T-helper 22 cell (primary cell): ENCODE measurements around the gene PTTG1IP.

Source experiments
- DNase-seq: peaks from one replicate; pipeline ENCODE4 v3.0.0-alpha.2; 2020; ENCODE audit warnings: low read depth

The PTTG1IP gene

DNA sequence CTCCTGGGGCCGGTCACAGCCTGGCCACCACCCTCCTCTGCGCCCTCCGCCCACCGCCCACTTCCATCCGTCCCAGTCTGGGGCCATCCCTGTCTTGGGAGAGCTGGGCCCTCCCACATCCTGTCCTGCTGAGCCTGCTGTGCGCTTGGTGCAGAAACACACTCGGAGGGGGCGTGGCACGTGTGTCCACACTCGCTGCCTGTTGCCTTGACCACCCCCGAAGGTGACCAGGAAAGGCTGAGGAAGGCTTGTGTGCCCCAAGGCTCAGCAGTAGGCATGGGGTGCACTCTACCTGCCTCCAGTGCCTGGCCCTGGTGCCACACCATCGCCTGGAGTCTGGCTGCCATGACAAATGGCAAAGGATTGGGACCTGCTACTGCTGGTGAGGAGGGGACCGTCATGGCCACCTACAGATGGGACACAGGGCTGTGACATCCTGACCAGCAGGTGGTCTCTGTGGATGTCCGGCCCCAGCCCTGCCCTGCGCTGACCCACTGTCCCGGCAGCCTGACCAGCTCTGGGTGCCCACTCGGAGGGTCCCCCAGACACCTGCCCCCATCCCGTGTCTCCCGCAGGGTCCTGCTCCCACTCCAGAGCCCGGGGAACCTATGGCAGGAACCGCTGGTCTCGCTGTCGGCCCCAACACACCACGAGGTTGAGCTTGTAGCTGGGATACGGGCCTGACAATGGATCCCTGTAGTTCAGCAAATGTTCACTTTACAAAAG lies 23.2 kb upstream of the PTTG1IP start:
- DNase-seq = no peak

DNA sequence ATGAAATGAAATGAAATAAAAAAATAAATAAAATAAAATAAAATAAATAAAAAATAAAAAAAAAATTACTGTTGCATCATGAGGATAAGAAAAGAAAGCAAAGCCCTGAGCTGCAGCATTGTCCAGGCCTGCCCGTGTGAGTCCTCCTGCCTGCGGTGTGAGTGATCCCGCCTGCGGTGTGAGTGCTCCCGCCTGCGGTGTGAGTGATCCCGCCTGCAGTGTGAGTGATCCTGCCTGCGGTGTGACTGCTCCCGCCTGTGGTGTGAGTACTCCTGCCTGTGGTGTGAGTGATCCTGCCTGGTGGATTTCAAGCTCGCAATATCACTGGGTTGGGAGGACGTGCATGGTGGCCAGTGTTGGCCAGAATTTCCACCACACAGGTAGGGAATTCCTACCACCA lies 22.4 kb upstream of the PTTG1IP start:
- no peak for DNase-seq

DNA sequence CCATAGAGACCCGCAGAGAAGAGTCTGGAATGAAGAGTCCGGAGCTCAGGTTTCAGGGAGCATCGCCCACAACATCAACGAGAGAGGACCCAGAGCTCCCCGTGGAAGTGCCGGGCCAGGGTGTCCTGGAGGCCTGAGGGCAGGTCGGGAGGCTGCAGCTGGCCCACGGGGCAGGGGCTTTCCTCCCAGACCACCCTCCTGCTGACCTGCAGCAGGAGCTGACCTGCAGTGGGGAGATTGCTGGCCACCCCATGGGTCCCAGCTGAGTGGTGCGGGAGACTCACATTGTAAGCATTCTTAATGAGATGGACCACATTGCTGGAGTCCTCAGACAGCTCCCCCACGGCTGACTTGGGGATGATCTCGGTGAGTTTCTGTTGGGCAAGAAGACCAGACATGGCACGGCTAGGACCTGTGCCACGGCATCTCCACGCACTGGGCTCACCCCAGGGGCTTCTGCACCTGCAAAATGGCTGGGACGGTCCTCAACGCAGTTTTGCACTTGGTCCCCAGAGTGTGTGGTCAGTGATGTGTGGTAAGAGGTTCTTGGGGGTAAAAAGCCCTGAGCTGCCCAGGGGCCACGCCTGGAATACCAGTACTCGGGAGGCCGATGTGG lies 21.3 kb upstream of the PTTG1IP start:
- DNase-seq = no peak

DNA sequence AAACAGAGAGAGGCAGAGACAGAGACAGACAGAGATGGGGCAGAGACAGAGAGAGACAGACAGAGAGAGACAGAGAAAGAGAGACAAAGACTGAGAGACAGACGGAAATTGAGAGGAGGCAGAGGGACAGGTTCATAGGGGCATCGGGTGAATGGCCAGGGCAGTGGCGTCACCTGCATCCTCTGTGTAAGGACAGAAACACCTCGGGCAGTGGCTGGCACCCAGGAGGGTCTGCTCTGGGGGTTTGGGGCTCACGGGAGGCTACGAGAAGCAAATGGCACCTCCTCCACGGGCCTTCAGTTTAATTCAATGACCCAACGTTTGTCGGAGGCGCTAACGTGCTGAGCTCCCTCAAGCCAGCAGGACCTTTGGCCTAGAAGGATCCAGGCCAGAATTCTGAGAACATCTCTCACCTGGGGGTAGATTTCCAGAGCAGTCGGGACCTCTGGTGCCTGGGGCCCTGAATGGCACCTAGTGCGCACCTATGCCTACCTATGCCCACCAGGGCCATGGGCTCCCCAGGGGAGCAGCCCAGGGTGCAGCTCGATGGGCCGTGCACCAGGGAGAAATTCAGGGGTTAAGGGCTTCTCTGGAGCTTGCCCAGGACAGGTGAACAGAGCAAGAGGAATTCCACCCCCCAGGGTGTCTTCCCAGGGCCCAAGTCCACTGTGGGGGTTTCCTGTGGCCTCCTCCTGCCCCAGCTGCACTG lies 20.6 kb upstream of the PTTG1IP start:
- DNase-seq = no peak

DNA sequence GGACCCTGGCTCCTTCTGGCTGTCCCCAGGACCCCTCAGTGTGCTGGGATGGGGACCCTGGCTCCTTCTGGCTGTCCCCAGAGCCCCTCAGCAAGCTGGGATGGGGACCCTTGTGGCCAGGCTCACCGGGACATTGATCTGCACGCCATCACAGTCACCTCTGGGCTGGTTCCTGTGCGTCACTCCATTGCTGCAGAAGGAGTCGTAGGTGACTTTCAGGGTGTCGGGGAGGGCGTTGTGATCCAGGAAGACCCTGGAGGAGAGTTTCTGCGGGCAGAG lies 19.7 kb upstream of the PTTG1IP start:
- no peak for DNase-seq

DNA sequence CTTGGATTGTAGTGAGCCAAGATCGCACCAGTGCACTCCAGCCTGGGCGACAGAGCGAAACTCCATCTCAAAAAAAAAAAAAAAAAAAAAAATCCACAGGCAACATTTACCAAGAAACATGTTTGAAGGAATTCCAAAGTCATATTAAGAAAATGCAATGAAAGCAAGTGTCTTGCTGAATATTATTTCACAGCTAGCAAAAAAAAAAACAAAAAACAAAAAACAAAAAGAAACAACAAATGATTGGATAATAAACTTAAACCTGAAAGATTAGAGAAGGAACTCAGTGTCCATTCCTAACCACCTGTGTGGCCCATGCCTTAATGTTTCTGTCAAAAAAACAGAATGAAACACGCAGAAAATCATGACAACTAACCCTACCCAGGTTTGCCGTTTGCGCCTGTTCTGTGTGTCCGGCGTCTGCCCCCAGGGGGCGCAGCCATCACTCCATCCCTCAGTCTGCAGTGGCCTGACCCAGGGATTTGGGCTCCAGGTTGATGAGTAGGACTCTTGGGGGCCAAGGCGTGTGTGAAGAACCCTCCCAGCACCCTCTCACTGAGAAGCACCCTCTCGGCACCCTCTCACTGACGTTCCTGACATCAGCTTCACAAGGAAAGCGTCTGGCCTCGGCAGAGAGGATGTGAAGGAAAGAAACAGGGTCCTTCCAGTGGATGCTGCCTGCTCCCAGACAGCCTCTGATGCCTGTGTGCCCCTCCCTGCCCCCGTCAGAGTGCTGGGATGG lies 19.2 kb upstream of the PTTG1IP start:
- peak; percentile 40 for DNase-seq

DNA sequence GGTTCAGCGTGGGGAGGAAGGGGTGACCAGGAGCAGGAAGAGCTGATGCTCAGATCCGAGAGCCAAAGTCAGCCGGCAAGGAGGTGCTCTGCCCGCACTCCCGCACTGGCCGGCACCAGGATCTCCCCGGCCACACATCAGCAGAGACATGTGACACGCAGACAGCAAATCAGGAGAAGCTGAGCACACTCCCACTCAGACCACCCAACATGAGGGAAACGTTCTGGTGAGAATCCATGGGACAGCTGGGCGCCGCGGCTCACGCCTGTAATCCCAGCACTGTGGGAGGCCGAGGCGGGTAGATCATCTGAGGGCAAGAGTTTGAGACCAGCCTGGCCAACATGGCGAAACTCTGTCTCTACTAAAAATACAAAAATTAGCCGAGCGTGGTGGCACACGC lies 18.6 kb upstream of the PTTG1IP start:
- no peak for DNase-seq

DNA sequence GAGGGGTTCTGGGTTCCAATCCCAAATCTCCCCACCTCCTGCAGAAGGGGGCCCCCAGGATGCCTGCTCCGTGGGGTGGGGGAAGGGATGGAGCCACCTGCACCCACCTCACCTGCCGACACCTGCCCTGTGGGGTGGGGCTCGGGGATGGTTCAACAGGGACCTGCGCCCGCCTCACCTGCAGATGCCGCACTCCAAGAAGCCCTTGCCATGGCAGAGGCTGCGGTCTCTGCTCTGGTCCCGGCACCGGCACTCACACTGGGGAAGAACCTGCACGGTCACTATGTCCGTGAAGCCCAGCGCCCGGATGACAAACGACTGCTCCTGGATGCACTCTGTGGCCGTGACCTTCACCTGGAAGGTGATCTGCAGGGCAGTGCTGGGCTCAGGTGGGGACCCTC lies 18.1 kb upstream of the PTTG1IP start:
- DNase-seq = no peak

DNA sequence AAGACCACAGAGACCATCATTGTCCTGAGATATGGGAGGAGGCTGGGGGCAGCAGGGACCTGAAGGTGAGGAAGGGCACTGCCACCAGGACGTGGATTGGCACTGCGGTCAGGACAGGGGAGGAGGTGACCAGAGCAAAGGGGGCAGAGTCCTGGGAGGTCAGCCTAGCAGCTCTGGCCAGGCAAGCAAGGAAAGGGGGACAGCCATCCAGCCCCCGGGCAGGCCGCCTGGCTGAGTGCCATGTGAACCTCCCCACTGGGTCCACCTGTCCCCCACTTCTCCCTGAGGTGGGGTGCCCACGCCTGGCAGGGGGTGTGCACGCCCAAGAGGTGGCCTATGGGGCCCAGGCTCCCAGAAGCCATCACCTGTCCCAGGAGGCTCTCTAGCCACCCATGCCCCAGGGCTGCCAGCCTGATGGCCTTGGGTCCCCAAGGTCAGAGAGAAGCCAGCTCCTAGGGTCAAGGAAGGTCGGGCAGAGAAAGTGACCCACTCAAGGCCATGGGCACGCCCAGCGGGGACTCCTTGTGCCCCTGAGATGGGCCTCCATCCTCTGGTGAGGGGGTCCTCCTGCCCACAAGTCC lies 17.6 kb upstream of the PTTG1IP start:
- no peak for DNase-seq

DNA sequence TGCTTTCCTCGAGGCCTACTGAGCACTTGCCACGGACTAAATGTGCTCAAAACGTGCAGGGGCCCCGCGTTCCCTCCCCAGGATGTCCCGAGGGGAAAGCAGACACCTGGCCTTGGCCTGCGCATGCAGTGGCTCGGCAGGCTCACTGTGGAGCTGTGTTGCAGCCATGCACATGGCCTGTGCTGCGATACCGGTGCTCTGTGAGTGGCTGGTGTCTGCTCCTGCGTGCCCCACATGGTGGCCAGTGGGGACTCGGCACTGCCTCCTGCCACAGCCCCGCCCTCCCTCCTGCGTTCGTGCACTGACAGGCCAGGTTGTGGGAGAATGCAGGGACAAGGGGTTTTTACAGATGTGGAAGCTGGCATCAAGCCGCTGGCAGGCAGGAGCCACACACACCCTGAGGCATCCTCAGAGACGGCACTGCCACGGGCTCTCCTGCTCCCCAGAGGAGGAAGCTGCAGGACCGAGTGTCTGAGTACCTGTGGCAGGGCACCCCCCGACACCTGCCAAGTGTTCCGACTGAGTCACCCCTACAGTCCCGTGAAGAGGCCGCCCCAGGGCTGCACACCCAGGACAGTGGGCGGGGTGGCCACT lies 16.9 kb upstream of the PTTG1IP start:
- no peak for DNase-seq

DNA sequence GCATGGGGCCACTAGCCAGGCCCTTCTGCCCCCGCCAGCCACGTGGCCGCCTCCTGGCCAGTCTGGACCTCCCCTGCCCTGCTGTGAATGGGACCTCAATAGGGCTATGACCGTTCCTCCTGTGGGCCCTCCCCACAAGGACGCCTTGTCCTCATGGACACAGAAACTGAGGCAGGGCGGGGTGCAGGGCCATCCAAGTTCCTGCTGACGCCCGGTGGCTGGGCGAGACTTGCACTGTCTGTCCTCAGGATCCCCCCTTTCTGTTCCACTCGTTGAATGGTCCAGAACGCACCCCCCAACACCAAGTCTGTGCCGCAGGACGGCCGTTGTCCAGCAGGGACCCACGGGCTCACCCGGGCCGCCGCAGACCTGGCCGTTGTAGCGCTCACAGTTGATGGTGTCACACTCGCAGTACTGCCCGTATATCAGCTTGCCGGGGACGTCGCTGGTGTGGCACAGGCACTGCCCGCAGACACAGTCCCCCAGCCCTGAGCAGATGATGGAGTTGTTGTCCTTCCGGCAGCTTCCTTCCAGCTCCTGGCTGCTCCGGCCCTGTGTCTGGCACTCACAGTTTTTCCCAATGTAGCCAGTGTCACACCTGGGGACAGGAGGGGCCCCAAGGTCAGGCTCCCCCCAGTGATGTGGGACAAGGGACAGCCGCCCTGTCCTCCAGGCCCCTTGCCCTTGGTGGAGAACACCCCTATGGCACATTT lies 16.3 kb upstream of the PTTG1IP start:
- DNase-seq = no peak

DNA sequence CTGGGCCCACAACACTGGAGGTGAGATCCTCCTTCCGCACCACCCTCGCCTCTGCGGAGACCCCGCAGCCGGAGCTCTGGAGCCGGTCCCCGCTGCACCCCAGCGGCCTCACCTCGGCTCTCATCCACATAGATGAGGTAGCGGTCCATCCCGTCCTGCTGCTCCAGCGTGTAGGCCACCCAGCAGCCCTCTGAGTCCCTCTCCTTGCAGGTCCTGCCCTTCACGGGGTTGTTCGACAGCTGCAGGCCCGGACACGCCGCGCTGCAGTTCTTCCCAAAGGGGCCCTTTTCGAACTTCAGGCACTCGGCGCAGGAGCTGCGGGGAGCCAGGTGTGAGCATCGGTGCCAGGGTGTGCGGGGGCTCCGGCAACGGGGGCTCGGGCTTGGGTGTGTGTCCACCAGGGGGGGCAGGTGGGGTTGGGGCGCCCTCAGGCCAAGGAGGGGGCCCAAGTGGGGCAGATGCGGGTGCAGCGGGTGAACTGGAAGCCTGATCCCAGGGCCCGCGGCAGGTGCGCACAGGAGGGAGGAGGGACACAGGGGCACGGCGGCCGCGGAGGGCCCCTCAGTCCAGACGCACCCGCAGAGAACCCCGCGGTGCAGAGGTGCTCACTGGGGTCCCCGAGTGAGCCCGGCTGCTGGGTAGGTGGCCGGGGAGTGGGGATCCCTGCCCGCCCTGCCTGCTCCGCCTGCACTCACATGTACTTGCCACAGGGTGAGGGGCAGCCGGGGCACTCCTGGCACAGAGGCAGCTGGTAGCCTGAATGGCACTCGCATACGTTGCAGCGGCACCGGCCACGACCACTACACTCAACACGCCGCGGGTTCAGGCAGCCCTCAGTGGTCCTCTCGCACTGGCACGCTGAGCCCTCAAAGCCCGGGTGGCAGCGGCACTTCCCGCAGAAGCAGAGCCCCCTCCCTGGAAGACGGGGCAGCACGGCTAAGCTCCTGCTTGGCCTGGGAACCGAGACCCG lies 15.4 kb upstream of the PTTG1IP start:
- no peak for DNase-seq

DNA sequence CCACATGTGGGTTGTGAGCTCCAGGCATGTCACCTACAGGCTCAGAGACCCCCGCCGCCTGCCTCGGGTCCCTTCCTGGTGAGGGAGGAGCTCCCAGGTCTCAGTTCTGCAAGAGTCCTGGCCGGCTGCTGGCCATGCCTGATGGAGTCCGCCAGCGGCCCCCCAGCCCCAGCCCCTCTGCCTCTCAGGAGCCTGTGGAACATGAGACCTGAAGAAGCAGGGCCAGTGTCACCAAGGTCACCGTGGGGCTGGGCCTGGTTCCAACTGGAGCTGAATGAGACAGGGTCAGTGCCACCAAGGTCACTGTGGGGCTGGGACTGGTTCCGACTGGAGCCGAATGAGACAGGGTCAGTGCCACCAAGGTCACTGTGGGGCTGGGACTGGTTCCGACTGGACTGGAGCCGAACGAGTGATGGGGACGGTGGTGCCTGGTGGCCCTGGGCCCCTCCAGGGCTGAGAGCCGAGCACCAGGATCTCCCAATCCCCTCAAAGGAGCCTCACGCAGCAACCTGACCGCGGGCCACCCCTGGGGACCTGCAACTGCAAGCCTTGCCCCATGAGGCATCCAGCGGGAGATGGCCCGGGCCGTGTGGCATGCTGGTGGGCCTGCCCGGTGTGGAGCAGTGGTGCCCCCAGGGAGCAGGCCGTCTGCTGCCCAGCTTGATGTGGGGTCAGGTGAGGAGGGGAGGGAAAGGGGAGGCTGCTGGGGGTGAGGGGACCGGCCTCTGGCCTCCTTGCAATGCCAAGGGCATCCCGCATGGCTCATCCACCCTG lies 14.5 kb upstream of the PTTG1IP start:
- DNase-seq = no peak

DNA sequence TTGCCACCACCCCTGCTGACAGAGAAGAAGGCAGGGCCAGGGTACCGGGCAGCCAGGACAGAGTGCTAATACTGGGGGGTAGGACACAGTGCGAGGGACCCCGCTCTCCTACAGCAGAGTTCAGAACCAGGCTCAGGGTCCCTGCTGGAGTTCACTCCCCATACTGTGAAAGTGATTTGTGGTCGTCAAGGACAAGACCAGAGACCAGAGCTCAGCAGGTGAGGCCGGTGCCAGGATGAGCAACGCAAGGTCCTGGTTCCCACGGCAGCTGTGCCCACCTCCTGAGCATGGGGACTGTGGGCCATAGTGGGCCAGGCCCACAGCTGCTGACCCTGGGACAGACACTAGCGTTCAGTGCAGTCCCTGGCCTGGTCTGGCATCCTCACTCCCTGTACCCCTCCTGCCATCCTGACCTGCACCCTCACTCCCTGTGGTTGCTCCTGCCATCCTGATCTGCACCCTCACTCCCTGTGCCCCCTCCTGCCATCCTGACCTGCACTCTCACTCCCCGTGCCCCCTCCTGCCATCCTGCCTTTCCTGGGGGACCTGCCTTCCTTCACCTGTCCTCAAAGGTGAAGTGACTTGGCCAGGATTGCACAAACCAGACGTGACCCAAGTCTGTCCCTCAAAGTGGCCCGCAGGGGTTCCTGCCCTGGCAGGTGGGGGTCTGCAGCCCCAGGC lies 13.8 kb upstream of the PTTG1IP start:
- no peak for DNase-seq

DNA sequence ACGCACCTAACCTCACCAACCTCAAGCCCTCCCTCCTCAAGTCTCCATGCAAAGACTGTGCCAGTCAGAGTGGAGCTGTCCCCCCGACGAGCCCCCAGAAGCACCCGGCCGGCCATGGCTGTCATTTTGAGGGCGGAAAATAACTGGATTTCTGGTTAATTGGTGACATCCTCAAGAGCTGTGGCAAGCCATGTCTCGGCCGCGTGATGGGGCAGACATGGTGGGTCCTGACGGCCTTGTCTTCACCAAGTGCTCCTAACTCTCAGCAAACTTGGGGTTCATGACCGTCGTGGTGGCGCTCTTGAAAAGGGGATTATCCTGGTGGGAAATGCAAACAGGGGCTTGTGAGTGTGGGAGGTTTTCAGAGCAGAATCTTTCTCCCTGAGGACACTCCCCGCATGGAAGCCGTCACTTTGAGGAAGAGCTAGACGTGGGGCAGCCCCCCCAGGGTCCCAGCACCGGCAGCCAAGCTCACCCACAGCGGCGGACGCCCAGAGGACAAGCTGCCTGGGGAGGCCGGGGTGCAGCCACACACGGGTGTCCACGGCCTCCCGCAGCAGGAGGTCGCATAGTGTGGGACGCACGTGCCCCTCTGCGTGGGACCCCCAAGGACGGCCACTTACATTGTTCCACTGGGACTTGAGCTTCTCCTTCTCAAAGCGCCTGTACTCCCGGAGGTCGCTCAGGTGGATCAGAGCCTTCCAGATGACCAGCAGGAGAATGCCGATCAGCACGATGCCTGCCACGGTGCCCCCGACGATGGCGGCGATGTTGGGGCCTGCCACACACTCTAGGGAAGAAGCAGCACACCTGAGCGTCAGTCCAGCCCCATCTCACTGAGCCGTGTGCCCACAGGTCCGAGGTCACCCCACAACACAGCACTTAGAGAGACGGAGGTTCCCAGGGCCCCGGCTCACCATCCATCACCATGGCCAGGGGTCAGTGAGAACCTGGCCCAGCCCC lies 12.9 kb upstream of the PTTG1IP start:
- DNase-seq = no peak

DNA sequence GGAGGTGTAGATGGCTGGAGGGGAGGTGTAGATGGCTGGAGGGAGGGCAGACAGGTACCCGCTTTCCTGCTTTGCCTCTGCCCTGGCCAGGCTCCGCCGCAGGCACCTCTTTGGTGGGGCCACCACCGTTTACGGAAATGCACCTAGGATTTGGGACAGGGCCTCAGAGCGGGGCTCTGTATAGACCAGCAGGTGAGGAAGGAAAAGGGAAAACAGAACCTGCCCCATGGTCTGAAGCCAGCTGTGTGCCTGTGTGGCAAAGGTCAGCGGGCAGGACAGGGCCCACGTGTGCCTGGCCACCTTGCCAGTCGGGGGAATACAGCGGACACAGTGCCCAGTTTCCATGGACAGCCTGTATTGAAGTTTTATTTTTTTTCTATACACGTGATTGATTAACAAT lies 12.1 kb upstream of the PTTG1IP start:
- DNase-seq = no peak

DNA sequence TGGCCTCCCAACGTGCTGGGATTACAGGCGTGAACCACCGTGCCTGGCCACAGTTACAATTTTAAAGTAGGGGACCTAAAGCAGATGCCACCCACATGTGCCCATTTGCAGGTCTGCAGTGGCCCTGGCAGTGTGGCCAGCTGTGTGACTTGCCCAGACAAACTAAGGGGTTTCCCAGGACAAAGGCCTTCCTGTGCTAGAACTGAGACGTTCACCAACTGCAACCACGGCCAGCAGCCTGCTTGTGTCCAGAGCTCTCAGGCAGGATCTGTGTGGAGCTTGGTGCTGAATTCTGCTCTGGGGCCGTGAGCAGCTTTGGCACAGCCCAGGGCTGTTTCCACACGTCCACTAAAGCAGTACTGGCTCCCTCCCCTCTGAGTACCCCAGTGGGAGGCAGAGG lies 10.6 kb upstream of the PTTG1IP start:
- no peak for DNase-seq

DNA sequence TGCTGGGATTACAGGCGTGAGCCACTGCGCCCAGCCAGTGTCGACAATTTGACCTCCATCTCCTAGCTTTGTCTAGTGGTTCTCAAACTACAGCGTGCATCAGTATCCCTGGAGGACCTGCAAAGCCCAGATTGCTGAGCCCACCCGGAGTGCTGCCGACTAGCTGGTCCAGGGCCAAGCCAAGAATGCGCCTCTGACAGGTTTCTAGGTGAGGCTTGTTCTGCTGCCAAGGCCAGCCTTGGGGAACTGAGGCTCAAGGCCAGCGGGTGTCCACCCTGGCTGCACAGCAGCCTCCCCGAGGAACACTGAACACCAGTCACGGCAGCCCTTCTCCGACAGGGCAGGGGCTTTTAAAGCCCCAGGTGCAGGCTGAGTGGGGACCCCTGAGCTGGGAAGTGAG lies 9.8 kb upstream of the PTTG1IP start:
- no peak for DNase-seq
